SK-N-MC (cell line): ENCODE results near the gene PSPN.

ENCODE experiments used
- EZH2 ChIP-seq: fragments of 200-600 bp; sonication (generic); IDR thresholded peaks from one replicate; pipeline ENCODE4 v1.6.1; 2017; ENCODE audit warnings: antibody characterized with exemption
- FOXP2 ChIP-seq: optimal IDR thresholded peaks from 2 replicates; pipeline ENCODE3; 2011; ENCODE audit warnings: mild to moderate bottlenecking, moderate library complexity; ENCODE audit not compliant: insufficient read depth; ENCODE audit errors: extremely low read length, control extremely low read depth
- POLR2AphosphoS5 ChIP-seq: IDR thresholded peaks from 2 replicates; pipeline ENCODE4 v1.6.1; 2012; ENCODE audit warnings: mild to moderate bottlenecking, low read depth, low read length, borderline replicate concordance

DNA sequence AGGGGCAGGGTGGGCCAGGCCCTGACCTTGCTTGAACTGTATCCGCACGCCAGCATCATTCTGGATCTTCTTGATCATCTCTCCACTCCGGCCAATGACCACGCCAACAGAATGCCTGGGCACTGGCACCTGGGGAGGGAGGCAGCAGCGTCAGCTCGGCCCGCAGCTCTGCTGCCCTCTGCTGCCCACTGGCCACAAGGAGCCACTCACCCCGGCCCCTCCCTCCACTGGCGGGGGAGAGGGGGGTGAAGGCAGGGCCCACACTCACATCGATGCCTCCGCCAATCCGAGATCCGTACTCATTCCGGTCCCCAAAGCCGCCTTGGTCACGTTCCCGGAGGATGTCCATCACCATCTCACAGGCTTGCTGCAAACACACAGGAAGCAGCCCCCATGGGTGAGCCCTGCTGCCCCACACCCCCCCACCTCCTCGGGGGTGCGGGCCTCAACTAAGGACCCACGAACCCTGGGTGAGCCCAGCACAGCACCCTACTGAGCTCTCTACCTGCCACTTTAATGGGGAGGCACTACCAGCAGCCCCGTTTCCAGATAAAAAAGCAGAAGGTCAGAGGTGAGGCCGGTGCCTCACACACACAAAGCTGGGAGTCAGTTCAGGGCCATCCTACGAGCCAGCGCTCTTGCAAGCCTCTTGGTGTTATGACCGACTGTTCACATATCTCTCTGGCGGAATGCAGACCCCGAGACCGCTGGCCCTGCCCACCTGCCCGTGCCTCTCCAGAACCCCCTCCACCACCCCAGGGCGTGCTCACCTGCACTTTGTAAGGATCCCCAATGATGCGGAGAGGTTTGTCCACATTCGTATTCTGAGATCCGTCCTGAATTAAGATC lies 42.2 kb upstream of the PSPN start:
- TF ChIP-seq FOXP2 (no peak), EZH2 (no peak), POLR2AphosphoS5 (no peak)
